Activated naive CD8-positive, alpha-beta T cell treated with anti-CD3 and anti-CD28 coated beads, Interleukin-2, amount 50 U/mL, for 16 hours (primary cell): ENCODE data around the gene GRK4.
"Not testable (repeated sequence)": the region's sequence is repeated elsewhere in the genome, so short reads cannot be mapped to it uniquely, and the experiment has no call there.

ENCODE experiments used
- DNase-seq: peaks from one replicate; pipeline ENCODE4 v3.0.0-alpha.2; 2020; ENCODE audit warnings: low read depth, low spot score

GRK4 gene

DNA sequence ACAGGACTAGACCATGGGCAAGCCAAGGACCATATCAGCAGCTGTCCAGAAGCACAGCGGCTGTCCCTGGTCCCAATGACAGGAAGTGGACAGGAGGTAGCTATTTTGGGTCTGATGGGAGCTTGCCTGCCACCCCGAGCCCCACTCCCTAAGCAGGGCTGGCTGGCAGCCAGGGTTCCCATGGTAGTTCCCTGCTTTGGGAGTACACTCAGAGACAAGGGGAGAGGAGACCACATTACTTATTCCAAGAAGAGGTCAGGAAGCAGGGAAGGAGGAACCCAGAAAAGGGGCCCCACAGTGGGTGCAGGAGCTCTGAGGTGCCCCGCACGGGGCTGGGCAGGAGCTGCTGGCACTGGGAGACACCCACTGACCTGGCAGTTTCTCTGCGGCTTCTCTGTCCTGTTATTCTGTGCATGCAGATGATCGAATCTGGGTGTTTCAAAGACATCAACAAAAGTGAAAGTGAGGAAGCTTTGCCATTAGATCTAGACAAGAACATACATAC, 74.6 kb downstream of the GRK4 start:
- DNase-seq = no peak

GRCh38 chr4:3039706-3040366, 76.5 kb downstream of the GRK4 start:
- DNase-seq = no peak

GRCh38 chr4:3040452-3041191, 77.3 kb downstream of the GRK4 start:
- DNase-seq = no peak

DNA sequence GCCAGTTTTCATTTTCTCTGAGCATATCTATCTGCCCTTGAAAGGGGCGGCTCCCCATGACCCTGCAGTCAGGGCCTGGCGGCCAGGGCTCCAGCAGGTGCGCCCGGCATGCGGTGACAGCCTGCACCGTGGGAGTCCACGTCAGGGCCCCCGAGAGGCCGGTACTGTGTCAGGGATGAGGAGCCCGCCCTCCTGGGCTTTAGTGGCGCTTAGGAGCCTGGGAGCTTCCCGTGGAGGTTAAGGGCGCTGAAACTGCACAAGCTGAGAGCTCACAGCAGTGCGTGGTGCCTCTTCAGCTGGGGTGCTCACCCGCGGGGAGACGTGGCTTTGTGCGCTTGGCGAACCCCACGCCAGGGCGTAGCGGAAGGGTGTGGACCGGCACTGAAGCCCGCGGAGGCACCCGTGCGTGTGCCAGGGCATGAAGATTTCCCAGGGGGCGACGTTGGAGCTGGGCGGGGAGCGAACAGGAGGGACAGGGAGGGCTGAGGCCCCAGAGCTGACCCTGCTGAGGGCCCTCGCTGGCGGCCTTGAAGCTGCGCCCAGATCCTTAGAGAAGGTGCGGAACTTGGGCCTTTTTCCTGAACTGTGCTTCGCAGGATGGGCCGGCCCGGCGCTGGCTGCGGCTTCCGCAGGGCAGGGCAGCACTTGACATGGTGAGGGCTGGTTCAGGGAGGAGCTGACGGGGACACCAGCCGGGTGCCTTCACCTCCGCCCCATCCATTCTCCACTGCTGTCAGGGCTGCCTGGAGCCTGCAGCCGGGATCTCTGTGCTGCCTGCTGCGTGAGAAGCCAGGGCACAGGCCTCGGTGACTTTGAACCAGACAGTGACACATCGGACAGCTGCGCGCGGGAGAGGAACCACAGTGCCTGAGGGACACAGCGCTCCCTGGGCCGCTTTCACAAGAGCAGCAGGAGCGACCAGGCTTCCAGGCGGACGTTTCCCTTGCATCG, 78.1 kb downstream of the GRK4 start:
- no peak for DNase-seq

DNA sequence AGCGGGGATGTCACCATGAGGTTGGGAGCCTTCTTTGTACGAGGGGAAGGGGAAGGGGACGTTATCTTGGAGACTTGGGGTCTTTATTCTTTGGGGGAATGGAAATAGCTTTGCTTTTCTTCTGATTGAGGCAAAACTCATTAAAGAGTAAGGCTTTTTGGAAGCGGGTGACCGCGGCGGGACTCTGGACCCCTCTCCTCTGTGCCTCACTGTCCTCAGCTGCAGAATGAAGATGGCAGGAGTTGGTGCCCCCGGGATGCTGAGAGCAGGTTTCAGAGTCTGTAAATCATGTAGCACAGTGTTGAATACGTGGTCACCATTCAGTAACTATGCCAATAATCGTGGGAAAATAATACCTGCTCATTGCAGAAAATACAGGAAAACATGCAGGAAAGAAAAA, 78.9 kb downstream of the GRK4 start:
- no peak for DNase-seq

DNA sequence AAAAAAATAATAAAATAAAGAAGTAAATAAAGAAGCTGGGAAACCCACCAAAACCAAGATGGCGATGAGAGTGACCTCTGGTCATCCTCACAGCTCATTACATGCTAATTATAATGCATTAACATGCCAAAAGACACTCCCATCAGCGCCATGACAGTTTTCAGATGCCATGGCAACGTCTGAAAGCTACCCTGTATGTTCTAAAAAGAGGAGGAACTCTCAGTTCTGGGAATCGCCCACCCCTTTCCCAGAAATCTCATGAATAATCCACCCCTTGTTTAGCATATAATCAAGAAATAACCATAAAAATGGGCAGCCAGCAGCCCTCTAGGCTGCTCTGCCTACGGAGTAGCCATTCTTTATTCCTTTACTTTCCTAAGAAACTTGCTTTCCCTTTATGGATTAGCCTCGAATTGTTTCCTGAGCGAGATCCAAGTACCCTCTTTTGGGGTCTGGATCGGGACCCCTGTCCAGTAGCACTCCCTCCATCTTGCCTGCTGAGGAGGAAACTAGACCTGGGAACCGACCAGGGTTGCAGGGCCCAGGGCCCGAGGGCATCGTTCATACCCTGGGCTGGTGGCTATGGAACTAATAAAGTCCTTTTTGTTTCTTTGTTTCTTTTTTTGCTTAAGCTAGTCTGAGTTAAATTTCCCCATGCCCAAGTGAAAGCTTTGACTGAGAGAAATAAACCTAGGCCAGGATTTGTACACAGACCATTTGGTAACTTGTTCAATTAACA, 80.1 kb downstream of the GRK4 start:
- DNase-seq = no peak

DNA sequence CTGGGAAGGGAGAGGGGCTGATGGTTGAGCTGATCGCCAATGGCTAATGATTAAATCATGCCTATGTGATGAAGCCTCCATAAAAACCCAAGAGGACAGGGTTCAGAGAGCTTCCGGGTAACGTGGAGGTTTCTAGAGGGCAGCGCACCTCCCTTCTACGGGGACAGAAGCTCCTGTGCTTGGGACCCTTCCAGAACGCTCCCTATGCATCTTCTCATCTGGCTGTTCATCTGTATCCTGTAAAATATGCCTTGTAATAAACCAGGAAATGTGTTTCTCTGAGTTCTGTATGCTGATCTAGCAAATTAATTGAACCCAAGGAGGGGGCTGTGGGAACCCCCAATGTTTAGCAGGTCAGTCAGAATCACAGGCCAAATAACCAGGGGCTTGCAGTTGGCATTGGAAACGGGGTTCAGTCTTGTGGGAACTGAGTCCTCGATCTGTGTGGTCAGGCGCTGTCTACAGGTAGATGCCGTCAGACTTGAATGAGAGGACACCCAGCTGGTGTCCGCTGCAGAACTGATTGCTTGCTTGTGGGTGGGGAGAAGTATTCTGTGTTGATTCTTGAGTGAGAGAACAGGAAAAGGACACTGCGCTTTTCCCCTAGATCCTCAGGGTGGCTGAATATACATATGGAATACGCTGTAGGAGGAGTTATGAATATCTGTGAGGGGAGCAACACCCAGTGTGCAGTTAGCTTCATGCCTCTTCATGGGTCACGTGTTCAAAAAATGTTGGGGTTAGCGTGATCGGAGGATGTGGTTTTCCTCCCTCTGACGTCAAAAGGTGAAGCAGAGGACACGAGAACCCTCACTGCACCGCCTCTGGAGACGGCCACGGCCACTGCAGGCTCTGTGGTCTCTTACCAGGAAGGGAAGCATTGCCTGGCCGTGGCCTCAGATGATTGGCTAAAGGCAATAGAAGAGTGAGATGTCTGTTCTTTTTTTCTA, 81.8 kb downstream of the GRK4 start:
- no peak for DNase-seq

- no peak for DNase-seq
Measured at GRCh38 chr4:3046162-3046561, 82.8 kb downstream of the GRK4 start.

- no peak for DNase-seq
Measured at GRCh38 chr4:3046623-3047022, 83.3 kb downstream of the GRK4 start.

DNA sequence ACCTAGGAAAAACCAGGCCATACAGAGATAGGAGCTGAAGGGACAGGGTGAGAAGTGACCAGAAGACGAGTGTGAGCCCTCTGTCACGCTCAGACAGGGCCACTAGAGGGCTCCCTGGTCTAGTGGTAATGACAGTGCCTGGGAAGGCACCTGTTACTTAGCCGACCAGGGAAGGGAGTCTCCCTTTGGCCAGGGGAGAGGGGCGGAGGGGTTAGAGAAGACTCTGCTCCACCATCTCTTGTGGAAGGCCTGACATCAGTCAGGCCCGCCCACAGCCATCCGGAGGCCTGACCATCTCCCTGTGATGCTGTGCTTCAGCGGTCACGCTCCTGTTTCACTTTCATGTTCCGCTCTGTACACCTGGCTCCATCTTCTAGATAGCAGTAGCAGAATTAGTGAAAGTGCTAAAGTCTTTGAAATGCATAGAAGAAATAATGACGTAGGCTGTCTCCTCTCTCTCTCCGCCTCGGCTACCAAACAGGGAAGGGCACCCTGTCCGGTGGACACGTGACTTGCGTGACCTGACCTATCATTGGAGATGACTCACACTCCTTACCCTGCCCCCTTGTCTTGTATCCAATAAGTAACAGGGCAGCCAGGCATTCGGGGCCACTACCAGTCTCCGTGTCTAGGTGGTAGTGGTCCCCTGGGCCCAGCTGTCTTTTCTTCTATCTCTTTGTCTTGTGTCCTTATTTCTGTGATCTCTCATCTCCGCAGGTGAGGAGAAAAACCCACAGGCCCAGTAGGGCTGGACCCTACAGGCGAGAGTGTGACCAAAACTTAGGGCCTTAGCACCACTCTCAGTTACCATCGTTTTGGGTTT, 84.3 kb downstream of the GRK4 start:
- peak; percentile 17 for DNase-seq

- DNase-seq = not testable (repeated sequence)
Measured at GRCh38 chr4:3051141-3051897, 87.9 kb downstream of the GRK4 start.

GRCh38 chr4:3054169-3054759, 90.9 kb downstream of the GRK4 start:
- DNase-seq = no peak

- no peak for DNase-seq
Measured at GRCh38 chr4:3059943-3060342, 96.6 kb downstream of the GRK4 start.

GRCh38 chr4:3060946-3061345, 97.6 kb downstream of the GRK4 start:
- no peak for DNase-seq

GRCh38 chr4:3062471-3062870, 99.1 kb downstream of the GRK4 start:
- DNase-seq = no peak

DNA sequence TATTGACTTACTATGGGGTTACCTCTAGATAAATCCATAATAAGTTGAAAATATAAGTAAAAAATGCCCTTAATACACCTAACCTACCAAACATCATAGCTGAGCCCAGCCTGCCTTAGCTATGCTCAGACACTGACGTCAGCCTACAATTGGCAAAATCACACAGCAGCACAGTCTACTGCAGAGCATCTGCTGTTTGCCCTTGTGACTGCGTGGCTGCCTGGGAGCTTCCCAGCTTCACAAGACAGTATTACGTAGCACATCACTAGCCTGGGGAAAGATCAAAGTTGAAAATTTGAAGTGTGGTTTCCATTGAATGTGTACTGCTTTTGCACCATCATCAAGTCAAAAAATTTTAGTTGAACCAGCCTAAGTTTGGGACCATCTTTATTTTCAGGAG, 102.2 kb downstream of the GRK4 start:
- no peak for DNase-seq

DNA sequence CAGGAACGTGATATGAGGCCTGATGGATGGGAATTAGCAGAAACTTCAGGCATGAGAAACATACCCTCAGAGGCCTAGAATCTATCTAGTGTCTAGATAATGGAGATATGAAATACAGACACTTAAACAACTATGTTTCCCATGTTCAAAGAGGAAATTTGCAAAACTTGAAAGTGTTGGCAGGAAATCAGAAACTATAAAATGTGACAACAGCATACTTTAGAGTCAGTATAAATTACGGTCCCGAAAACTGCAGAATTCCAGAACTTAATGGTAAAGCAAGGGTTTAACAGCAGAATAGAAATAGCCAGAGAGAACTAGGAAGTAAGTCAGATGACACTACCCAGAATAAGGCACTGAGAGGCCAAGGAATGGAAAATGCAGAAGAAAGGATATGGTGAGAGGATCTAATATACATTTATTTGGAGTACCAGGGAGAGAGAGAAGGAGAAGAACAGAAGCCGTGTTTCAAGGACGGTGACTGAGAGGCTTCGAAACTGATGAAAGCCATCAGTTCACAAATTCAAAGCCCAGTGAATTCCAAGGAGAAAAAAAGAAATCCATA, 103.5 kb downstream of the GRK4 start:
- DNase-seq = no peak

DNA sequence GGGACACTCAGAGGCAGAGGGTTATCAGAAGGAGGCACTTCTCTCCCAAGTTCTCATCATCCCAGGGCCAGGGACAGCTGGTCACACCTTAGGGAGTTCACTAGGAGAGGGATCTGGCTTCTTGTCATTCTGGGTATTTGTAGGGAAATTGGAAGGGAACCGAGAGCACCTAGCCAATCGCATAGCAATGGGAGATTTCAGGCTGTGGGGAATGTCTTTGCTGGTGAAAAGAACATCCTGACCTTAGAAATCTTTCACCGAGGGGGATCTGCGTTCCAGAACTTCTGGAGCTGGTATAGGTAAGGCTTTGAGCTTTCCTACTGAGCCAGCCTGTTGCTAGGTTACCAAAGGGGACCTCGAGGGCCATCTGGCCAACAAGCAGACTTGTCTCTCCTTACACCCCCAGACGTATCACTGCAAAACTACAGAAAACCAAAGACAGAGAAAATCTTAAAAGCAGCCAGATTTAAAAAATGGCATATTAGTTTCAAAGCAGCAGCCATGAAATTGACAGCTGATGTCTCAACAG, 104.2 kb downstream of the GRK4 start:
- DNase-seq = no peak
